Nephron progenitor cell (in vitro differentiated cells): Measurements from ENCODE around the gene CRIP3.

Experiments
- DNase-seq: peaks from one replicate; pipeline ENCODE4 v3.0.0; 2021
- H3K27ac Mint-ChIP-seq: 2 replicates; pipeline ENCODE4 v1.8.0; 2021; ENCODE audit warnings: mild to moderate bottlenecking, moderate library complexity, mixed read lengths
- H3K27me3 Mint-ChIP-seq: 2 replicates; pipeline ENCODE4 v1.8.0; 2021; ENCODE audit warnings: mild to moderate bottlenecking, low read depth, mixed read lengths; ENCODE audit not compliant: poor library complexity
- H3K36me3 Mint-ChIP-seq: 2 replicates; pipeline ENCODE4 v1.8.0; 2021; ENCODE audit warnings: low read depth, mixed read lengths
- H3K4me1 Mint-ChIP-seq: 2 replicates; pipeline ENCODE4 v1.8.0; 2021; ENCODE audit warnings: mixed read lengths
- H3K4me3 Mint-ChIP-seq: 2 replicates; pipeline ENCODE4 v1.8.0; 2021; ENCODE audit warnings: mild to moderate bottlenecking, moderate library complexity, mixed read lengths
- H3K9me3 Mint-ChIP-seq: 2 replicates; pipeline ENCODE4 v1.8.0; 2021; ENCODE audit warnings: mild to moderate bottlenecking, moderate library complexity, mixed read lengths
- CTCF ChIP-seq: fragments of 200-600 bp; sonication (generic); IDR thresholded peaks from 2 replicates; pipeline ENCODE4 v1.5.0; 2021; ENCODE audit warnings: antibody characterized with exemption

Gene CRIP3

GRCh38 chr6:43331470-43331869, 22.8 kb upstream of the CRIP3 start:
- DNase-seq = no peak
- Mint-ChIP-seq H3K36me3 (peaks cover 3% of the 10 kb centered on the region), H3K4me3 (no peak overlapping the region), H3K9me3 (no peaks in the 10 kb centered on the region), H3K27ac (no peak overlapping the region), H3K4me1 (peaks cover 17% of the 10 kb centered on the region), H3K27me3 (peaks cover 4% of the 10 kb centered on the region)
- TF ChIP-seq CTCF = no peak

- DNase-seq = no peak
Measured at GRCh38 chr6:43328528-43328927, 19.9 kb upstream of the CRIP3 start.

GRCh38 chr6:43325876-43326275, 17.2 kb upstream of the CRIP3 start:
- H3K27ac Mint-ChIP-seq = no peak overlapping the region
- no peak for DNase-seq
- peaks cover 6% of the 10 kb centered on the region for H3K9me3 Mint-ChIP-seq
- peaks cover 7% of the 10 kb centered on the region for H3K4me1 Mint-ChIP-seq
- H3K36me3 Mint-ChIP-seq = no peaks in the 10 kb centered on the region
- H3K27me3 Mint-ChIP-seq = peaks cover 7% of the 10 kb centered on the region
- H3K4me3 Mint-ChIP-seq = no peak overlapping the region
- no peak for TF ChIP-seq CTCF

More at GRCh38 chr6:43328528-43328927, 19.9 kb upstream of the CRIP3 start:
- H3K4me3 Mint-ChIP-seq = no peak overlapping the region
- TF ChIP-seq CTCF = no peak
- H3K27me3 Mint-ChIP-seq = peaks cover 11% of the 10 kb centered on the region
- H3K4me1 Mint-ChIP-seq = peaks cover 7% of the 10 kb centered on the region
- no peaks in the 10 kb centered on the region for H3K36me3 Mint-ChIP-seq
- peaks cover 6% of the 10 kb centered on the region for H3K9me3 Mint-ChIP-seq
- H3K27ac Mint-ChIP-seq = no peak overlapping the region

GRCh38 chr6:43318011-43318410, 9.4 kb upstream of the CRIP3 start:
- Mint-ChIP-seq H3K9me3 (no peaks in the 10 kb centered on the region), H3K36me3 (no peaks in the 10 kb centered on the region), H3K4me1 (no peaks in the 10 kb centered on the region), H3K27ac (no peak overlapping the region), H3K4me3 (no peak overlapping the region), H3K27me3 (peaks cover 25% of the 10 kb centered on the region)
- TF ChIP-seq CTCF = no peak
- no peak for DNase-seq

- H3K27me3 Mint-ChIP-seq = peaks cover 35% of the 10 kb centered on the region
- peaks cover 6% of the 10 kb centered on the region for H3K4me1 Mint-ChIP-seq
- DNase-seq = no peak
- TF ChIP-seq CTCF = no peak
- no peaks in the 10 kb centered on the region for H3K36me3 Mint-ChIP-seq
- no peaks in the 10 kb centered on the region for H3K9me3 Mint-ChIP-seq
- H3K4me3 Mint-ChIP-seq = no peak overlapping the region
- H3K27ac Mint-ChIP-seq = no peak overlapping the region
Measured at GRCh38 chr6:43313813-43314212, 5.2 kb upstream of the CRIP3 start.

GRCh38 chr6:43311666-43312065, 3.0 kb upstream of the CRIP3 start:
- no peak for DNase-seq
- Mint-ChIP-seq H3K9me3 (no peaks in the 10 kb centered on the region), H3K4me1 (peaks cover 18% of the 10 kb centered on the region), H3K36me3 (no peaks in the 10 kb centered on the region), H3K4me3 (no peak overlapping the region), H3K27ac (no peak overlapping the region), H3K27me3 (peaks cover 30% of the 10 kb centered on the region)
- TF ChIP-seq CTCF = no peak
